Fibroblast of pulmonary artery (primary cell): ENCODE results near the gene USP7.
"Not testable (repeated sequence)": the region's sequence is repeated elsewhere in the genome, so short reads cannot be mapped to it uniquely, and the experiment has no call there.

Experiments used
- DNase-seq: peaks from one replicate; pipeline ENCODE4 v3.0.0-alpha.2; 2010; ENCODE audit warnings: low read depth
- H3K4me3 ChIP-seq: replicated peaks from 2 replicates; pipeline ENCODE4 v1.5.1; 2011; ENCODE audit warnings: low read depth, mild to moderate bottlenecking, control low read depth, low read length, moderate library complexity
- TF ChIP-seq, protein P1 (sequence below): IDR thresholded peaks from 2 replicates; pipeline ENCODE4 v1.5.1; 2011; ENCODE audit warnings: mild to moderate bottlenecking, control low read depth, low read length, inconsistent platforms; ENCODE audit errors: missing control alignments

The USP7 gene

GRCh38 chr16:8996891-8997290, 33.2 kb upstream of the USP7 start:
- TF ChIP-seq, protein P1, sequence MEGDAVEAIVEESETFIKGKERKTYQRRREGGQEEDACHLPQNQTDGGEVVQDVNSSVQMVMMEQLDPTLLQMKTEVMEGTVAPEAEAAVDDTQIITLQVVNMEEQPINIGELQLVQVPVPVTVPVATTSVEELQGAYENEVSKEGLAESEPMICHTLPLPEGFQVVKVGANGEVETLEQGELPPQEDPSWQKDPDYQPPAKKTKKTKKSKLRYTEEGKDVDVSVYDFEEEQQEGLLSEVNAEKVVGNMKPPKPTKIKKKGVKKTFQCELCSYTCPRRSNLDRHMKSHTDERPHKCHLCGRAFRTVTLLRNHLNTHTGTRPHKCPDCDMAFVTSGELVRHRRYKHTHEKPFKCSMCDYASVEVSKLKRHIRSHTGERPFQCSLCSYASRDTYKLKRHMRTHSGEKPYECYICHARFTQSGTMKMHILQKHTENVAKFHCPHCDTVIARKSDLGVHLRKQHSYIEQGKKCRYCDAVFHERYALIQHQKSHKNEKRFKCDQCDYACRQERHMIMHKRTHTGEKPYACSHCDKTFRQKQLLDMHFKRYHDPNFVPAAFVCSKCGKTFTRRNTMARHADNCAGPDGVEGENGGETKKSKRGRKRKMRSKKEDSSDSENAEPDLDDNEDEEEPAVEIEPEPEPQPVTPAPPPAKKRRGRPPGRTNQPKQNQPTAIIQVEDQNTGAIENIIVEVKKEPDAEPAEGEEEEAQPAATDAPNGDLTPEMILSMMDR, result no peak

DNA sequence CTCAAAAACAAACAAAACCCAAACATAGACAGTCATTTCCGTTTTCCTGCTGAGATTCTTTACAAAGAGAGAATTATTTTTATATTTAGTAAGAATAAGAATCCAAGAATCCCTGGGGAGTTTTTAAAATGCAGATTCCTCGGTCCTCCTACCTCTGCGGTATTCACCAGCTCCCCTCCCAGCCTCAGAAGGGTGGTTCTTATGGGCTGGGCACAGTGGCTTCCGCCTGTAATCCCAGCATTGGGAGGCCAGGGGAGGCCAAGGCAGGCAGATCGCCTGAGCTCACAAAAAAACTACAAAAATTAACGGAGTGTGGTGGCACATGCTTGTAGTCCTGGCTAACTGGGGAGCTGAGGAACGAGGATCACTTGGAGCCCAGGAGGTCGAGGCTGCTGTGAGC, 26.7 kb upstream of the USP7 start:
- TF ChIP-seq, protein P1, result no peak

More at GRCh38 chr16:8996891-8997290, 33.2 kb upstream of the USP7 start:
- DNase-seq, result peak; percentile 8
- no peak overlapping the region for H3K4me3 ChIP-seq

DNA sequence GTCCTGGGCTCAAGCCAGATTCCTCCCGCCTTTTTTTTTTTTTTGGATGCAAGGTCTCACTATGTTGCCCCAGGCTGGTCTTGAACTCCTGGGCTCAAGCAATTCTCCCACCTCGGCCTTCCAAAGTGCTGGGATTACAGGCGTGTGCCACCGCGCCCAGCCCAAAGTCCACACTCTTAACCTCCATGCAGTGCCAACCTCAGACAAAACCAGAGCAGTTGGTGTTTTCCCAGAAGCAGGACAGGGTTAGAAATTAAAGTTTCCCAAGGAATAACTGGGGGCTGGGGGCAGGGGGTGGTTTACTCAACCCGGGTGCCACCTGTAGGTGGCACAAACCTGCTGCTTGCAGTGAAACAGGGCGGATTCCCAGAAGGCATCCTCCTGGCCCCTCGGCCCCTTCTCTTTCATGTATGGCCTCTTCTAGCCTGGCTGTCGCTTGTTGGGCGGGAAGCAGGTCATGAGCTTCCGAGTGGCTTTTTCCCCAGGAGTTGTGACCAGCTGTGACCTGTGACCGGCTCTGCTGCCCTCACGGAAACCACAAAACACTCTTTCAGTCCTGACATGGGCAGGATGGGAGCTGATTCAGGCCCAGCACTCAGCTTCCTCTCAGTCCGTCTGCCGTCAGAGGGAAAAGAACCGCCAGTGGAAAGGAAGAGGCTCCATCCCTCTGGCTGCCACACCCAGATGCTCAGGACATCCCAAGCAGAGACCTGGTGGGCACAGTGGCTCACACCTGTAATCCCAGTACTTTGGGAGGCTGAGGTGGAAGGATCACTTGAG, 25.6 kb upstream of the USP7 start:
- DNase-seq, result no peak
- no peak overlapping the region for H3K4me3 ChIP-seq
- TF ChIP-seq, protein P1, result no peak

More for the DNA sequence above, 26.7 kb upstream of the USP7 start:
- no peak overlapping the region for H3K4me3 ChIP-seq
- no peak for DNase-seq

DNA sequence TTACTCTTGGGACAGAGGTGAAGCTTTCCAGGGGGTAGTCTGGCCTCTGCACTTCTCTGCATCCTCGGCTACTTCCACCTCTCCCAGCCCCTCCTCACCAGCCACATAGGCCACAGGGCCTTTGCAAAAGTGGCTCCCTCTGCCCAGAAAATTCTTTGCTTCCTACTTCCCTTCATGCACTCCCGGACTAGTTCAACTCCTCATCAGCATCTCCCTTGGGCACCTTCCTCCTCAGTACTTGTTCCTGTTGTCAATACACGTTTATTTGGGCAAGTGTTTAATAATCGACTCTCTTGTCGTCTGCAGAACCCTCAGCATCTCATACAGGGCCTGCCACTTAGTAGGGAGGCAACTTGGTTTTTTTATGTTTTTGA, 23.1 kb upstream of the USP7 start:
- no peak for DNase-seq
- H3K4me3 ChIP-seq, result no peak overlapping the region
- TF ChIP-seq, protein P1, result no peak

- H3K4me3 ChIP-seq, result no peak overlapping the region
- TF ChIP-seq, protein P1, result no peak
- DNase-seq, result no peak
These were observed 22.4 kb upstream of the USP7 start for GRCh38 chr16:8986111-8986510.

DNA sequence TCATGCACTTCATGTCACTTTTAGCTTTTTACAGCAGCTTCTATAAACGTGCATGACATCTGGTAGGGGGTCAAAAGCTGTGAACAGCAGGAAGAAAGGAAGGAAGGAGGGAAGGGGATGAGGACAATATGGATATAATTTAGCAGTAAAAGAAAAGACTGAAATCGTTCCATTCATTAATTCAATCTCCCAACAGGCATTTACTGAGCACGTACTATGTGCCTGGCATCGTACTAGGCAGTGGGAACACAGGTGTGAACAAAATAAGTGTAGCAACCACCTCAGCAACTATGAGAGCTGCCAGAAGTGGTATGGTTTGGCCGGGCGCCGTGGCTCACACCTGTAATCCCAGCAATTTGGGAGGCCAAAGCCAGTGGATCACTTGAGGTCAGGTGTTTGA, 19.1 kb upstream of the USP7 start:
- H3K4me3 ChIP-seq, result no peak overlapping the region
- TF ChIP-seq, protein P1, result no peak
- DNase-seq, result no peak

GRCh38 chr16:8981901-8982300, 18.2 kb upstream of the USP7 start:
- not testable (repeated sequence) for DNase-seq, H3K4me3 ChIP-seq

DNA sequence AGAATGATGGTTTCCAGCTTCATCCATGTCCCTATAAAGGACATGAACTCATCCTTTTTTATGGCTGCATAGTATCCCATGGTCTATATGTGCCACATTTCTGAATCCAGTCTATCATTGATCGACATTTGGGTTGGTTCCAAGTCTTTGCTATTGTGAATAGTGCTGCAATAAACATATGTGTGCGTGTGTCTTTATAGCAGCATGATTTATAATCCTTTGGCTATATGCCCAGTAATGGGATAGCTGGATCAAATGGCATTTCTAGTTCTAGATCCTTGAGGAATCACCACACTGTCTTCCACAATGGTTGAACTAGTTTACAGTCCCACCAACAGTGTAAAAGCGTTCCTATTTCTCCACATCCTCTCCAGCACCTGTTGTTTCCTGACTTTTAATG, 12.5 kb upstream of the USP7 start:
- not testable (repeated sequence) for H3K4me3 ChIP-seq, DNase-seq
